Progenitor cell of endocrine pancreas (in vitro differentiated cells): ENCODE data around the gene GPC3. TPM values are rescaled to one million over a fixed set of nuclear protein-coding genes. Genes with fewer than 3 reads are reported as not detected.

Experiments used
- DNase-seq: peaks from one replicate; pipeline ENCODE4 v3.0.0; 2021; ENCODE audit warnings: low spot score; ENCODE audit not compliant: unreplicated experiment
- H3K27ac Mint-ChIP-seq: 2 replicates; pipeline ENCODE4 v1.8.0; 2021; ENCODE audit warnings: mild to moderate bottlenecking, moderate library complexity, mixed read lengths
- H3K27me3 Mint-ChIP-seq: 2 replicates; pipeline ENCODE4 v1.8.0; 2021; ENCODE audit warnings: mixed read lengths
- H3K36me3 Mint-ChIP-seq: 2 replicates; pipeline ENCODE4 v1.8.0; 2022; ENCODE audit warnings: mixed read lengths; ENCODE audit not compliant: insufficient read depth
- H3K4me1 Mint-ChIP-seq: 2 replicates; pipeline ENCODE4 v1.8.0; 2021; ENCODE audit warnings: low read depth, mixed read lengths
- H3K4me3 Mint-ChIP-seq: 2 replicates; pipeline ENCODE4 v1.8.0; 2021; ENCODE audit warnings: low read depth, mild to moderate bottlenecking, moderate library complexity, mixed read lengths
- H3K9me3 Mint-ChIP-seq: 2 replicates; pipeline ENCODE4 v1.8.0; 2021; ENCODE audit warnings: low read depth, mixed read lengths
- CTCF ChIP-seq: fragments of 200-600 bp; sonication (generic); IDR thresholded peaks from one replicate; pipeline ENCODE4 v1.5.0; 2021; ENCODE audit warnings: antibody characterized with exemption, mild to moderate bottlenecking; ENCODE audit not compliant: unreplicated experiment
- total RNA-seq: library from RNA; stranded (reverse); gene quantifications from 2 replicates; pipeline ENCODE4 v1.2.1, GENCODE V29; 2021

The GPC3 gene
- total RNA-seq, 1 donor from 2014 or later: 197 TPM

GRCh38 chrX:133586443-133586842, 399.0 kb downstream of the GPC3 start:
- Mint-ChIP-seq H3K27me3 (no peaks in the 10 kb centered on the region), H3K4me1 (peaks cover 22% of the 10 kb centered on the region), H3K27ac (peak overlapping the region; percentile 49), H3K9me3 (no peaks in the 10 kb centered on the region), H3K4me3 (no peak overlapping the region), H3K36me3 (no peaks in the 10 kb centered on the region)
- no peak for TF ChIP-seq CTCF
- no peak for DNase-seq

DNA sequence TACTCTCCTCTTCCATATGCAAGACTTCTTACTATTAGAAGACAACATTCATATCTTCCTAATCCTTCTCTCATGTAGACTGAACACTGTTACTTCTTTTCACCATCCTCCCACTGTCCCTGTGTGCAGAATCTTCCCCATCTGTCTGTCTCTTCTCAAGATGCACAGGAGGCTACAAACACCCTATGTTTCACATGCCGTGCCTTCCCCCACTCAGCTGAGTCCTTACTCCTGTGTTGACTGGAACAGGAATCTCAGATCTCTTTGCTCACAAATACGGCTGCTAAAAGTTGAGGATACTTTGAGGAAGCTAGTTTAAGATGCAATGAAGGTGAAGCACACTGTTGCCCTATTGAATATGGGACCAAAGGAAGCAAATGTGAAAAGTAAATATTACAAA, 401.6 kb downstream of the GPC3 start:
- no peak for DNase-seq
- Mint-ChIP-seq H3K36me3 (no peaks in the 10 kb centered on the region), H3K27me3 (no peaks in the 10 kb centered on the region), H3K27ac (no peak overlapping the region), H3K4me1 (peaks cover 22% of the 10 kb centered on the region), H3K4me3 (no peak overlapping the region), H3K9me3 (no peaks in the 10 kb centered on the region)
- TF ChIP-seq CTCF: no peak

- Mint-ChIP-seq H3K4me1 (peaks cover 10% of the 10 kb centered on the region), H3K27me3 (no peaks in the 10 kb centered on the region), H3K36me3 (peaks cover 2% of the 10 kb centered on the region), H3K27ac (no peak overlapping the region), H3K4me3 (no peak overlapping the region), H3K9me3 (no peaks in the 10 kb centered on the region)
- no peak for TF ChIP-seq CTCF
- no peak for DNase-seq
Measured at GRCh38 chrX:133580625-133581024, 404.8 kb downstream of the GPC3 start.

DNA sequence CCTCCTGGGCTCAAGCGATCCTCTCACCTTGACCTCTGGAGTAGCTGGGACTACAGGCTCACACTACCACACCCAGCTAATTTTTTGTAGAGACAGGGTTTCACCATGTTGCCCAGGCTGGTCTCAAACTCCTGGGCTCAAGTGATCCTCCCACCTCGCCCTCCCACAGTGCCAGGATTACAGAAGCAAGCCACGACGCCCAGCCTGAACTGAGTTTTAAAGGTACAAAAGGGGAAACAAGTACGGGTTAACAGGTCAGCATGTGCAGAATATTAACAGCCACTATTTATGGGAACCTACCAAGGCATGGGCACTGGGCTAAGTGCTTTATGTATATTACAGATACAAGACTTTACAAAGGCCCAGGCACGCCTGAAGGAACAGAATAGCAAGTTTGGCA, 405.8 kb downstream of the GPC3 start:
- TF ChIP-seq CTCF: no peak
- Mint-ChIP-seq H3K4me3 (no peak overlapping the region), H3K36me3 (peaks cover 2% of the 10 kb centered on the region), H3K27ac (no peak overlapping the region), H3K9me3 (no peaks in the 10 kb centered on the region), H3K4me1 (peaks cover 3% of the 10 kb centered on the region), H3K27me3 (no peaks in the 10 kb centered on the region)
- no peak for DNase-seq

GRCh38 chrX:133576876-133577275, 408.5 kb downstream of the GPC3 start:
- Mint-ChIP-seq H3K27ac (no peak overlapping the region), H3K9me3 (peaks cover 7% of the 10 kb centered on the region), H3K4me3 (no peak overlapping the region), H3K4me1 (no peaks in the 10 kb centered on the region), H3K27me3 (no peaks in the 10 kb centered on the region), H3K36me3 (peaks cover 10% of the 10 kb centered on the region)
- TF ChIP-seq CTCF: no peak
- no peak for DNase-seq
